GM12864 (cell line): Measurements from ENCODE around the gene TNFSF4.
"Not testable (repeated sequence)": the region's sequence is repeated elsewhere in the genome, so short reads cannot be mapped to it uniquely, and the experiment has no call there.

Experiments used
- DNase-seq: peaks from one replicate; pipeline ENCODE4 v3.0.0-alpha.2; 2011; ENCODE audit warnings: low read depth
- H3K4me3 ChIP-seq: 2 replicates; pipeline ENCODE4 v1.5.1; 2011; ENCODE audit warnings: mild to moderate bottlenecking, low read depth, low read length, control low read depth
- CTCF ChIP-seq: IDR thresholded peaks from 2 replicates; pipeline ENCODE4 v1.5.1; 2011; ENCODE audit warnings: low read depth, mild to moderate bottlenecking, moderate library complexity, low read length, control low read depth, inconsistent platforms; ENCODE audit errors: missing control alignments

TNFSF4 gene

GRCh38 chr1:173243300-173243699 lies 36.2 kb upstream of the TNFSF4 start:
- DNase-seq: no peak
- no peak for TF ChIP-seq CTCF
- H3K4me3 ChIP-seq: no peak overlapping the region

GRCh38 chr1:173241528-173242347 lies 34.6 kb upstream of the TNFSF4 start:
- no peak for DNase-seq
- H3K4me3 ChIP-seq: no peak overlapping the region
- no peak for TF ChIP-seq CTCF

GRCh38 chr1:173240609-173241008 lies 33.5 kb upstream of the TNFSF4 start:
- TF ChIP-seq CTCF: no peak
- H3K4me3 ChIP-seq: no peak overlapping the region
- DNase-seq: no peak

GRCh38 chr1:173239058-173239457 lies 31.9 kb upstream of the TNFSF4 start:
- no peak overlapping the region for H3K4me3 ChIP-seq
- TF ChIP-seq CTCF: no peak
- no peak for DNase-seq

GRCh38 chr1:173234899-173235298 lies 27.8 kb upstream of the TNFSF4 start:
- no peak for DNase-seq
- no peak overlapping the region for H3K4me3 ChIP-seq
- TF ChIP-seq CTCF: no peak

DNA sequence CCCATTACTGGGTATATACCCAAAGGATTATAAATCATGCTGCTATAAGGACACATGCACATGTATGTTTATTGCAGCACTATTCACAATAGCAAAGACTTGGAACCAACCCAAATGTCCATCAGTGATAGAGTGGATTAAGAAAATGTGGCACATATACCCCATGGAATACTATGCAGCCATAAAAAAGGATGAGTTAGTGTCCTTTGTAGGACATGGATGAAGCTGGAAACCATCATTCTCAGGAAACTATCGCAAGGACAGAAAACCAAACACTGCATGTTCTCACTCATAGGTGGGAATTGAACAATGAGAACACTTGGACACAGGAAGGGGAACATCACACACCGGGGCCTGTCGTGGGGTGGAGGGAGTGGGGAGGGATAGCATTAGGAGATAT lies 27.3 kb upstream of the TNFSF4 start:
- H3K4me3 ChIP-seq, DNase-seq: not testable (repeated sequence)

DNA sequence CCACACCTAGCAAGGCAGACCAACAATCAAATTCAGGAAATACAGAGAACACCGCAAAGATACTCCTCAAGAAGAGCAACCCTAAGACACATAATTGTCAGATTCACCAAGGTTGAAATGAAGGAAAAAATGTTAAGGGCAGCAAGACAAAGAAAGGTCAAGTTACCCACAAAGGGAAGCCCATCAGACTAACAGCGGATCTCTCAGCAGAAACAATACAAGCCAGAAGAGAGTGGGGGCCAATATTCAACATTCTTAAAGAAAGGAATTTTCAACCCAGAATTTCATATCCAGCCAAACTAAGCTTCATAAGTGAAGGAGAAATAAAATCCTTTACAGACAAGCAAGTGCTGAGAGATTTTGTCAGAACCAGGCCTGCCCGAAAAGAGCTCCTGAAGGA lies 21.9 kb upstream of the TNFSF4 start:
- not testable (repeated sequence) for H3K4me3 ChIP-seq, DNase-seq

DNA sequence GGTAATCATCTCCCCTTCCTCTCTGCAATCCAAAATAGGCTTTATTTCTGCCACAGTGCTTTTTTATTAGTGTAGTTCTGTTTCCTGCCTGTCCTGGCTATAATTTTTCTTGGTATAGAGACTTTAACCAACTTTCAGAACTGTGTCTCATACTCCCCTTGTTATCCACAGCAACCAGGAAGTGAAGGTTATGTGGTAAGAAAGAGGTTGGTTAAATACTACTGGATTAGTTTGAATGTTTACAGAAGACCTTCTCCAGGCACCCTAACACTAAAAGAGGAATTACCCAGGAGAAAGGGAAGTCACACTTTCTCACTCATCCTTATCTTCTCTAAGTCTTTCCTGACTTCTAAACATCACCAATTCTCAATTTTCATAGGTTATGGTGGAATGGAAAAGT lies 17.8 kb upstream of the TNFSF4 start:
- no peak overlapping the region for H3K4me3 ChIP-seq
- DNase-seq: no peak
- TF ChIP-seq CTCF: no peak
